Uterus (tissue), 2 donors: ENCODE data around the gene CACNA1B.

Experiments
- CTCF ChIP-seq, 4 experiments: fragments of 200-600 bp in 2 of 4; fragments of 450-650 bp in 2 of 4; sonication (generic) in 2 of 4; IDR thresholded peaks; one replicate each; pipeline ENCODE4 v1.5.1; 2016 to 2019; ENCODE audit warnings: antibody characterized with exemption in 4 of 4, mild to moderate bottlenecking in 2 of 4, moderate library complexity in 1 of 4
- POLR2A ChIP-seq, 2 donors: fragments of 450-650 bp; IDR thresholded peaks; one replicate each; pipeline ENCODE4 v1.6.1; 2016; ENCODE audit warnings: antibody characterized with exemption in 2 of 2, mild to moderate bottlenecking in 1 of 2, moderate library complexity in 1 of 2

GRCh38 chr9:138095813-138096518, 218.4 kb downstream of the CACNA1B start:
- TF ChIP-seq POLR2A (IDR thresholded peaks at IDR 0.05): no peak
- TF ChIP-seq CTCF (IDR thresholded peaks at IDR 0.05): no peak
